Liver (tissue), 9 donors: Measurements from ENCODE around the gene SH3PXD2A. TPM values are rescaled to one million over a fixed set of nuclear protein-coding genes. Genes with fewer than 3 reads are reported as not detected.

ENCODE experiments used
- DNase-seq: peaks from one replicate; pipeline ENCODE4 v3.0.0-alpha.2; 2017; ENCODE audit warnings: low spot score
- H3K27ac ChIP-seq, 2 donors: one replicate each; pipeline ENCODE4 v1.7.0; 2013; ENCODE audit warnings: inconsistent platforms in 2 of 2, low read length in 2 of 2, control low read depth in 1 of 2, low read depth in 1 of 2, mild to moderate bottlenecking in 1 of 2
- H3K27me3 ChIP-seq, 4 donors: one replicate each; pipeline versions ENCODE4 v1.6.1 to v1.7.0; 2013; ENCODE audit warnings: low read length in 3 of 4, inconsistent platforms in 1 of 4, mild to moderate bottlenecking in 1 of 4, moderate library complexity in 1 of 4; ENCODE audit not compliant: control insufficient read depth in 4 of 4, insufficient read depth in 4 of 4
- H3K36me3 ChIP-seq, 4 donors: one replicate each; pipeline versions ENCODE4 v1.6.1 to v1.7.0; 2013; ENCODE audit warnings: low read length in 3 of 4, mild to moderate bottlenecking in 3 of 4, low read depth in 1 of 4, moderate library complexity in 1 of 4; ENCODE audit not compliant: control insufficient read depth in 4 of 4, insufficient read depth in 3 of 4
- H3K4me1 ChIP-seq, 4 donors: one replicate each; pipeline versions ENCODE4 v1.6.1 to v1.7.0; 2013; ENCODE audit warnings: low read length in 3 of 4, mild to moderate bottlenecking in 3 of 4, moderate library complexity in 1 of 4; ENCODE audit not compliant: control insufficient read depth in 4 of 4, insufficient read depth in 4 of 4
- H3K4me3 ChIP-seq, 3 donors: one replicate each; pipeline versions ENCODE4 v1.6.1 to v1.7.0; 2013; ENCODE audit warnings: low read length in 3 of 3, control low read depth in 1 of 3, low read depth in 1 of 3, mild to moderate bottlenecking in 1 of 3
- H3K9ac ChIP-seq, 2 donors: one replicate each; pipeline ENCODE4 v1.7.0; 2013; ENCODE audit warnings: low read length in 2 of 2, mild to moderate bottlenecking in 2 of 2, moderate library complexity in 2 of 2, control low read depth in 1 of 2, low read depth in 1 of 2
- H3K9me3 ChIP-seq, 4 donors: one replicate each; pipeline versions ENCODE4 v1.6.1 to v1.7.0; 2013; ENCODE audit warnings: low read length in 3 of 4; ENCODE audit not compliant: control insufficient read depth in 4 of 4
- ATF3 ChIP-seq: IDR thresholded peaks from 2 replicates; pipeline ENCODE4 v1.6.1; 2016; ENCODE audit warnings: antibody characterized with exemption
- CTCF ChIP-seq: fragments of 150-350 bp; IDR thresholded peaks from 2 replicates; pipeline ENCODE4 v1.5.1; 2017; ENCODE audit warnings: improper control_type of control experiment, low read depth, low read length; ENCODE audit not compliant: missing input control
- EGR1 ChIP-seq, 2 donors: IDR thresholded peaks; 2 replicates each; pipeline ENCODE4 v1.6.1; 2016 to 2018; ENCODE audit warnings: antibody characterized with exemption in 2 of 2, low read depth in 2 of 2
- FOXA1 ChIP-seq: IDR thresholded peaks from 2 replicates; pipeline ENCODE4 v1.6.1; 2016; ENCODE audit warnings: antibody characterized with exemption
- FOXA2 ChIP-seq: IDR thresholded peaks from 2 replicates; pipeline ENCODE4 v1.6.1; 2016; ENCODE audit warnings: antibody characterized with exemption
- GABPA ChIP-seq, 2 donors: IDR thresholded peaks in 1 of 2; conservative IDR thresholded peaks in 1 of 2; 2 replicates each; pipeline ENCODE4 v1.6.1; 2016; ENCODE audit warnings: antibody characterized with exemption in 2 of 2, mild to moderate bottlenecking in 1 of 2, moderate library complexity in 1 of 2
- HNF4A ChIP-seq, 2 donors: conservative IDR thresholded peaks; 2 replicates each; pipeline ENCODE4 v1.6.1; 2016; ENCODE audit warnings: antibody characterized with exemption in 2 of 2, mild to moderate bottlenecking in 2 of 2
- HNF4G ChIP-seq: IDR thresholded peaks from 2 replicates; pipeline ENCODE4 v1.6.1; 2016; ENCODE audit warnings: antibody characterized with exemption
- JUND ChIP-seq, 2 donors: IDR thresholded peaks; 2 replicates each; pipeline ENCODE4 v1.6.1; 2016; ENCODE audit warnings: antibody characterized with exemption in 2 of 2
- MAX ChIP-seq: IDR thresholded peaks from 2 replicates; pipeline ENCODE4 v1.6.1; 2016; ENCODE audit warnings: antibody characterized with exemption
- NR2F2 ChIP-seq: IDR thresholded peaks from 2 replicates; pipeline ENCODE4 v1.6.1; 2016; ENCODE audit warnings: antibody characterized with exemption
- RAD21 ChIP-seq, 2 donors: IDR thresholded peaks; 2 replicates each; pipeline ENCODE4 v1.6.1; 2016; ENCODE audit warnings: antibody characterized with exemption in 2 of 2, mild to moderate bottlenecking in 2 of 2
- REST ChIP-seq: IDR thresholded peaks from 2 replicates; pipeline ENCODE4 v1.6.1; 2016; ENCODE audit warnings: antibody characterized with exemption, mild to moderate bottlenecking
- RXRA ChIP-seq, 2 donors: IDR thresholded peaks; 2 replicates each; pipeline ENCODE4 v1.6.1; 2017 to 2018; ENCODE audit warnings: antibody characterized with exemption in 2 of 2, mild to moderate bottlenecking in 1 of 2
- SP1 ChIP-seq: IDR thresholded peaks from 2 replicates; pipeline ENCODE4 v1.6.1; 2018; ENCODE audit warnings: antibody characterized with exemption, mild to moderate bottlenecking
- TAF1 ChIP-seq: conservative IDR thresholded peaks from 2 replicates; pipeline ENCODE4 v1.6.1; 2016; ENCODE audit warnings: antibody characterized with exemption, mild to moderate bottlenecking
- YY1 ChIP-seq: IDR thresholded peaks from 2 replicates; pipeline ENCODE4 v1.6.1; 2016; ENCODE audit warnings: antibody characterized with exemption, mild to moderate bottlenecking
- ZBTB33 ChIP-seq: IDR thresholded peaks from 2 replicates; pipeline ENCODE4 v1.6.1; 2016; ENCODE audit warnings: antibody characterized with exemption
- WGBS: extraction: QIAGEN DNeasy Blood & Tissue Kit; methylation state at CpG from one replicate; pipeline ENCODE4 v1.1.7; 2013; 5-methylcytosine and 5-hydroxymethylcytosine counted together
- polyA plus RNA-seq, 2 donors: library from polyadenylated mRNA; stranded (reverse) in 1 of 2; unstranded in 1 of 2; fragments of 200-250 nt in 1 of 2; fragments of >200 nt in 1 of 2; fragmentation: Nextera tagmentation in 1 of 2; extraction: Ambion mirVana in 1 of 2; gene quantifications; one replicate each; pipeline versions ENCODE4 v1.2.1 to v1.2.3, GENCODE V29; 2013 to 2015
- total RNA-seq, 2 donors: library from RNA; depleted of rRNA; stranded (reverse); fragments of >200 nt; gene quantifications; one replicate each; pipeline ENCODE4 v1.2.3, GENCODE V29; 2014
- donor health status: healthy.
- donor health status: healthy.
- donor health status: healthy.
- donor health status: healthy.
- donor health status: healthy.

SH3PXD2A gene
- total and polyA plus RNA-seq, 4 donors, result 0.82 to 5.5 (median 3.9) TPM

- Histone ChIP-seq H3K4me3 (no peak overlapping the region), H3K4me1 (peaks cover 0 to 9% (median 4%) of the 10 kb centered on the region in 4 donors), H3K36me3 (no peaks in the 10 kb centered on the region), H3K9me3 (no peaks in the 10 kb centered on the region), H3K27me3 (no peaks in the 10 kb centered on the region), H3K9ac (no peak overlapping the region), H3K27ac (no peak overlapping the region)
- no peak for DNase-seq
- WGBS, result 86% methylated on average over 7 of the region's 7 CpGs
- no peak for TF ChIP-seq HNF4A (conservative IDR thresholded peaks at IDR 0.05)
- no peak for TF ChIP-seq RXRA (IDR thresholded peaks at IDR 0.05)
- TF ChIP-seq CTCF, result no peak
- no peak for TF ChIP-seq FOXA1
- no peak for TF ChIP-seq ZBTB33
- TF ChIP-seq SP1, result no peak
- no peak for TF ChIP-seq MAX
- no peak for TF ChIP-seq RAD21 (IDR thresholded peaks at IDR 0.05)
- TF ChIP-seq GABPA (IDR thresholded peaks at IDR 0.05 in 1 of 2, conservative IDR thresholded peaks at IDR 0.05 in 1 of 2), result no peak
- TF ChIP-seq YY1, result no peak
- no peak for TF ChIP-seq JUND (IDR thresholded peaks at IDR 0.05)
- no peak for TF ChIP-seq ATF3
- TF ChIP-seq REST, result no peak
- no peak for TF ChIP-seq EGR1 (IDR thresholded peaks at IDR 0.05; ENCODE audit: low read depth in 2 of 2)
- TF ChIP-seq FOXA2, result no peak
- no peak for TF ChIP-seq NR2F2
Observed at GRCh38 chr10:103560886-103561285, 294.5 kb downstream of the SH3PXD2A start.

- DNase-seq, result no peak
- Histone ChIP-seq H3K9ac (no peak overlapping the region), H3K27me3 (no peaks in the 10 kb centered on the region), H3K4me1 (peaks cover 2 to 15% (median 9%) of the 10 kb centered on the region in 4 donors), H3K27ac (no peak overlapping the region), H3K36me3 (no peaks in the 10 kb centered on the region), H3K9me3 (no peaks in the 10 kb centered on the region), H3K4me3 (no peak overlapping the region)
- TF ChIP-seq HNF4A (conservative IDR thresholded peaks at IDR 0.05) (no peak), EGR1 (IDR thresholded peaks at IDR 0.05; ENCODE audit: low read depth in 2 of 2) (no peak), TAF1 (no peak), JUND (IDR thresholded peaks at IDR 0.05) (no peak), GABPA (IDR thresholded peaks at IDR 0.05 in 1 of 2, conservative IDR thresholded peaks at IDR 0.05 in 1 of 2) (no peak), SP1 (no peak), MAX (no peak), REST (no peak), CTCF (no peak), RXRA (IDR thresholded peaks at IDR 0.05) (no peak), FOXA1 (no peak), HNF4G (no peak)
- 95% methylated on average over 9 of the region's 9 CpGs for WGBS
Observed at GRCh38 chr10:103559776-103560175, 295.6 kb downstream of the SH3PXD2A start.
